ENCODE results near the gene FIS1. TPM values are rescaled to one million over a fixed set of nuclear protein-coding genes. Genes with fewer than 3 reads are reported as not detected.
"Not testable (repeated sequence)": the region's sequence is repeated elsewhere in the genome, so short reads cannot be mapped to it uniquely, and the experiment has no call there.

FIS1 gene
- total RNA-seq, 4 donors from 2014 or later, result 227 to 315 (median 248) TPM

DNA sequence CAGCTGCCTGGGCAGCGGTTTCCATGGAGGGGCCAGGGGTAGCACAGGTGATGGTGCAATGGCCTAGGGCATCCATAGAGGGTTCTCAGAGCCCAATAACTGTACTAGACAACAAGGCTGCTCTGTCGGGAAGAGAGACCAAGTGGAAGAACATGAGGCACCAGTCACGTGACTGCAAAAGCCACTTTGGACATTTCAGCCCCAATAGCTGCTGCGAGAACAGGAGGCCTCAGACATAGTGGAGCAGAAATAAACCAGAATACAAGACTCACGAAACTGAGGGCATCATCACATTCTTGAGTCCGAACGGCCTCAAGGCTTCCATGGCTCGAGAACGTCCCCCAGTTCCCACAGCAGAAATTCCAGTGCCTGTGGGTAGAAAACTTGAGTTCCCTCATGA is 32.3 kb upstream of the FIS1 start:
- TF ChIP-seq EP300 (IDR thresholded peaks at IDR 0.05) (no peak), POLR2AphosphoS5 (IDR thresholded peaks at IDR 0.05) (no peak), POLR2A (IDR thresholded peaks at IDR 0.05) (no peak)
- TF ChIP-seq, protein P1, sequence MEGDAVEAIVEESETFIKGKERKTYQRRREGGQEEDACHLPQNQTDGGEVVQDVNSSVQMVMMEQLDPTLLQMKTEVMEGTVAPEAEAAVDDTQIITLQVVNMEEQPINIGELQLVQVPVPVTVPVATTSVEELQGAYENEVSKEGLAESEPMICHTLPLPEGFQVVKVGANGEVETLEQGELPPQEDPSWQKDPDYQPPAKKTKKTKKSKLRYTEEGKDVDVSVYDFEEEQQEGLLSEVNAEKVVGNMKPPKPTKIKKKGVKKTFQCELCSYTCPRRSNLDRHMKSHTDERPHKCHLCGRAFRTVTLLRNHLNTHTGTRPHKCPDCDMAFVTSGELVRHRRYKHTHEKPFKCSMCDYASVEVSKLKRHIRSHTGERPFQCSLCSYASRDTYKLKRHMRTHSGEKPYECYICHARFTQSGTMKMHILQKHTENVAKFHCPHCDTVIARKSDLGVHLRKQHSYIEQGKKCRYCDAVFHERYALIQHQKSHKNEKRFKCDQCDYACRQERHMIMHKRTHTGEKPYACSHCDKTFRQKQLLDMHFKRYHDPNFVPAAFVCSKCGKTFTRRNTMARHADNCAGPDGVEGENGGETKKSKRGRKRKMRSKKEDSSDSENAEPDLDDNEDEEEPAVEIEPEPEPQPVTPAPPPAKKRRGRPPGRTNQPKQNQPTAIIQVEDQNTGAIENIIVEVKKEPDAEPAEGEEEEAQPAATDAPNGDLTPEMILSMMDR (IDR thresholded peaks at IDR 0.05), result no peak
- H3K36me3 ChIP-seq, result no peaks in the 10 kb centered on the region
- no peaks in the 10 kb centered on the region for H3K9me3 ChIP-seq
- H3K4me1 ChIP-seq, result no peaks in the 10 kb centered on the region
- no peak overlapping the region for H3K4me3 ChIP-seq
- H3K27me3 ChIP-seq, result peaks cover 59% of the 10 kb centered on the region
- no peak for ATAC-seq
- H3K27ac ChIP-seq, result no peak overlapping the region
- WGBS, 2 donors (ENCODE audit: low coverage in 1 of 2), result 71 to 76% methylated on average over 7 to 8 of the region's 9 CpGs

DNA sequence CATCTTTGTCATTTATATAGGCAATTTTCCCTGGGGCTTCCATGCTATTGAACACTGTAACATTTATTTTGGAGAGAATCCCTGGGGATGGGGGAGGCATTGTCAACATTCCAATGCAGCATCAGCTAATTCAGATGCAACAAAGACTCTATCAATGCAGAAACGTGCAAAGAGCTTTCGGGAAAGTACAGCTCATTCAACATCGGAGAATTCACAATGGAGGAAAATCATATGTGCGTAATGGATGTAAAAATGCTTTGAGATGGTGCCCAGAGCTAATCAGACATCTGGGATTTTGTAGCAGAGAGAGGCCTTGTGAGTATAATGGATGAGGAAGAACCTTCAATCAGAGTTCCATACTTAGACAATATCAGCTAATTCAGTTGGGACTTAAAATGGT is 28.3 kb upstream of the FIS1 start:
- H3K27me3 ChIP-seq, result peaks cover 35% of the 10 kb centered on the region
- H3K36me3 ChIP-seq, result no peaks in the 10 kb centered on the region
- no peak for ATAC-seq
- no peak overlapping the region for H3K27ac ChIP-seq
- TF ChIP-seq POLR2AphosphoS5 (IDR thresholded peaks at IDR 0.05) (no peak), EP300 (IDR thresholded peaks at IDR 0.05) (no peak), POLR2A (IDR thresholded peaks at IDR 0.05) (no peak)
- TF ChIP-seq, protein P1 (IDR thresholded peaks at IDR 0.05), result no peak
- WGBS, 2 donors (ENCODE audit: low coverage in 1 of 2), result 60 to 62% methylated on average over 1 to 4 of the region's 4 CpGs
- H3K4me1 ChIP-seq, result peaks cover 0 to 7% (median 0%) of the 10 kb centered on the region in 3 donors
- no peak overlapping the region for H3K4me3 ChIP-seq
- no peaks in the 10 kb centered on the region for H3K9me3 ChIP-seq

DNA sequence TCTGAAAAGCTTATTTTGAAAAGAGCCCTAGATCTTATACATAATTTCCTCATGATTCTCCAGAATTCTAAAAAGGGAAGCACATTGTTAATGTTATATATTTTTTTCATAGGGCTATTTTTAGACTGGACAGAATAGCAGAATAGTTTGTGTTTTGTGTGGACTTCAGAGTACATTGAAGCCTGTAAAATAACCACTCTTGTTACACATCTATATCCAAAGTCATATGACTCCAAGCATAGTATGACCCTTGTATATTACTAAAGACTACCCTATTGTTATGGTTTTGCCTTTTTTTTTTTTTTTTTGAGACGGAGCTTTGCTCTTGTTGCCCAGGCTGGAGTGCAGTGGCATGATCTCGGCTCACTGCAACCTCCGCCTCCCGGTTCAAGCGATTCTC is 26.1 kb upstream of the FIS1 start:
- H3K9me3 ChIP-seq, result no peaks in the 10 kb centered on the region
- H3K27me3 ChIP-seq, result peaks cover 22% of the 10 kb centered on the region
- no peak for TF ChIP-seq POLR2AphosphoS5 (IDR thresholded peaks at IDR 0.05)
- TF ChIP-seq EP300 (IDR thresholded peaks at IDR 0.05), result no peak
- TF ChIP-seq, protein P1 (IDR thresholded peaks at IDR 0.05), result no peak
- no peak for TF ChIP-seq POLR2A (IDR thresholded peaks at IDR 0.05)
- peaks cover 0 to 7% (median 0%) of the 10 kb centered on the region in 3 donors for H3K4me1 ChIP-seq
- no peak for ATAC-seq
- H3K27ac ChIP-seq, result no peak overlapping the region
- H3K4me3 ChIP-seq, result no peak overlapping the region
- H3K36me3 ChIP-seq, result no peaks in the 10 kb centered on the region
- WGBS, 2 donors (ENCODE audit: low coverage in 1 of 2), result 24% methylated on average over 5 of the region's 5 CpGs; no CpG with 5 or more reads in 1 of the 2 donors

DNA sequence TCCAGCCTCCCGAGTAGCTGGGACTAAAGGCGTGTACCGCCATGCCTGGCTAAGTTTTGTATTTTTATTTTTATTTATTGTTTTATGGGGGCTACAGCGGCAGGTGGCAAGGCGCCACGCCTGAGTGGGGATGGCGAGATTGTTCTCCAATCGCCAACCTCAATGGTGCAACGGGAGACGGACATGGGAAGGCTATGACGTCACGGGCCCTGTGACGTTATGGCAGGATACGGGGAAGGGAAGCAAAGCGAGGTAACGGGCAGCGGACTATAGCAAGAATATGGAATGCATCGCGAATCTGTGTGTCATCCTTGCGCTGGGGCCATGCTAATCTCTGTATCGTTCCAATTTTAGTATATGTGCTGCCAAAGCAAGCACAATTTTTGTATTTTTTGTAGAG is 24.8 kb upstream of the FIS1 start:
- 79 to 100% methylated on average over 1 to 14 of the region's 21 CpGs for WGBS, 2 donors (ENCODE audit: low coverage in 1 of 2)
- no peak for TF ChIP-seq POLR2A (IDR thresholded peaks at IDR 0.05)
- TF ChIP-seq, protein P1 (IDR thresholded peaks at IDR 0.05), result no peak
- TF ChIP-seq POLR2AphosphoS5 (IDR thresholded peaks at IDR 0.05), result no peak
- no peak for TF ChIP-seq EP300 (IDR thresholded peaks at IDR 0.05)
- peaks cover 20% of the 10 kb centered on the region for H3K27me3 ChIP-seq
- H3K27ac ChIP-seq, result no peak overlapping the region
- peaks cover 0 to 7% (median 0%) of the 10 kb centered on the region in 3 donors for H3K4me1 ChIP-seq
- no peak overlapping the region for H3K4me3 ChIP-seq
- H3K9me3 ChIP-seq, result no peaks in the 10 kb centered on the region
- ATAC-seq, result no peak
- no peaks in the 10 kb centered on the region for H3K36me3 ChIP-seq

DNA sequence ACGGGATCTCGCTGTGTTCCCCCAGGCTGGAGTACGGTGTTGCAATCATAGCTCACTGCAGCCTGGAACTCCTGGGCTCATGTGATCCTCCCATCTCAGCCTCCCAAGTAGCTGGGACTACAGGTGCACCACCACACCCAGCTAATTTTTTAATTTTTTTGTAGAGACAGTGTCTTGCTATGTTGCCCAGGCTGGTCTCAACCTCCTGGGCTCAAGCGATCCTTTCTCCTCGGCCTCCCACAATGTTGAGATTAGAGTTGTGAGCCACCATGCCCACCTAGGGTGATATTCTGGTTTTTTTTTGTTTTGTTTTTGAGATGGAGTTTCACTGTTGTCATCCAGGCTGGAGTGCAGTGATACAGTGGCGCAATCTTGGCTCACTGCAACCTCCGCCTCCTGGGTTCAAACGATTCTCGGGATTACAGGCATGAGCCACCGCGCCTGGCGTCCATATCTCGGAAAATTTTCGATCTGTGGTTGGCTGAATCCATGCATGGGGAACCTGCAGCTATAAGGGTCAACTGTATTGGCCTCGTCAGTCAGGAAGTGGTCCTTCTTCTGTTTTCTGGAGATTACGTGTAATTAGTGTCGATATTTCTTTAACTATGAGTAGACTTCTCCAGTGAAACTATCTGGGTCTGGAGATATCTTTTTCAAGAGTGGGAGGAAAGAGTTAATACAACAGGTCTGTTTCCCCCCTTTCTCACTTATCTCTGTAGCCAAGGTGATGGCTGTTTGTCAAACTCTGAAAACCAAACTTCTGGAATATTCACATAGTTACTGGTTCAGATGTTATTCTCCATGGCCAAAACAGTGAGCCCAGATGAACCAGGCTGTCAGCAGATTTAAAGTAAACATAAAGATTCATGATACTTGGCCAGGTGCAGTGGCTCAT is 21.0 kb upstream of the FIS1 start:
- H3K9me3 ChIP-seq, result no peaks in the 10 kb centered on the region
- no peak overlapping the region for H3K27ac ChIP-seq
- H3K27me3 ChIP-seq, result peaks cover 19% of the 10 kb centered on the region
- WGBS, 2 donors (ENCODE audit: low coverage in 1 of 2), result 75 to 77% methylated on average over 11 to 16 of the region's 17 CpGs
- TF ChIP-seq POLR2A (IDR thresholded peaks at IDR 0.05), result no peak
- TF ChIP-seq POLR2AphosphoS5 (IDR thresholded peaks at IDR 0.05), result no peak
- no peak for TF ChIP-seq EP300 (IDR thresholded peaks at IDR 0.05)
- TF ChIP-seq, protein P1 (IDR thresholded peaks at IDR 0.05), result no peak
- peaks cover 0 to 1% (median 0%) of the 10 kb centered on the region in 3 donors for H3K4me1 ChIP-seq
- ATAC-seq, result no peak
- no peak overlapping the region for H3K4me3 ChIP-seq
- no peaks in the 10 kb centered on the region for H3K36me3 ChIP-seq

DNA sequence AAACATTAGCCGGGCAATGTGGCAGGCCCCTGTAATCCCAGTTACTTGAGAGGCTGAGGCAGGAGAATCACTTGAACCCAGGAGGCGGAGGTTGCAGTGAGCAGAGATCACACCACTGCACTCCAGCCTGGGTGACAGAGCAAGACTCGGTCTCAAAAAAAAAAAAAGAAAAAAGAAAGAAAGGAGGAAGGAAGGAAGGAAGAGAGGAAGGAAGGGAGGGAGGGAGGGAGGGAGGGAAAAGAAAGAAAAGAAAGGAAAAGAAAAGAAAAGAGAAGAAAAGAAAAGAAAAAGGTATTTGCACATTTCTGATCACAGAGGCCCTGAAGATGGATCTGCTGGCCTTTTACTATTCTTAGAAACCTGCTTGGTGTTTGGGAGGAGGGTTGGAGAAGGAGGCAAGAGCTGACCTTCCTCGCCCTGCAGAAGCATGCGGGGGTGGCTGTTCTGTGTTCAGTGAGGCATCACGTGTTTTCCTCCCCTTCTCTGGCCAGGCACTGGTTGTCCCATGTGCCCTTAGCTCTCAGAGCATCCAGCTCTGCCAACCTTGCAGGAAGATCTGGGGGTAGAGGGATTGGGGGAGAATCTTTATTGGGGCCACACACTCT is 19.3 kb upstream of the FIS1 start:
- not testable (repeated sequence) for ATAC-seq, H3K4me3 ChIP-seq, H3K9me3 ChIP-seq, H3K27ac ChIP-seq, H3K36me3 ChIP-seq, H3K4me1 ChIP-seq
- 18 to 22% methylated on average over 3 to 4 of the region's 6 CpGs for WGBS, 2 donors (ENCODE audit: low coverage in 1 of 2)
- peaks cover 27% of the 10 kb centered on the region for H3K27me3 ChIP-seq
